GM12878 (cell line): ENCODE data around the gene PRTN3.

Experiments used
- CREB1 ChIP-seq: IDR thresholded peaks from 2 replicates; pipeline ENCODE4 v1.6.1; 2012; ENCODE audit warnings: low read depth, mild to moderate bottlenecking, inconsistent platforms
- EZH2 ChIP-seq: IDR thresholded peaks from 2 replicates; pipeline ENCODE4 v1.6.1; 2012; ENCODE audit warnings: low read depth, mild to moderate bottlenecking, control low read depth, inconsistent platforms, low read length, borderline replicate concordance; ENCODE audit not compliant: control insufficient read depth
- GABPA ChIP-seq: IDR thresholded peaks from 2 replicates; pipeline ENCODE4 v1.6.1; 2014; ENCODE audit warnings: antibody characterized with exemption, low read depth, mild to moderate bottlenecking, inconsistent platforms
- IKZF1 ChIP-seq: fragments of 450-650 bp; conservative IDR thresholded peaks from 2 replicates; pipeline ENCODE4 v1.6.1; 2017; ENCODE audit warnings: antibody characterized with exemption, mild to moderate bottlenecking
- JUND ChIP-seq: IDR thresholded peaks from 2 replicates; pipeline ENCODE4 v1.6.1; 2012; ENCODE audit warnings: low read depth, mild to moderate bottlenecking, low read length, improper control_type of control experiment, moderate library complexity
- MYC ChIP-seq: IDR thresholded peaks from 2 replicates; pipeline ENCODE4 v1.6.1; 2011; ENCODE audit warnings: mild to moderate bottlenecking, low read length, moderate library complexity, inconsistent platforms; ENCODE audit not compliant: insufficient read depth, insufficient replicate concordance, insufficient read length, severe bottlenecking
- NR2F1 ChIP-seq: fragments of 450-650 bp; conservative IDR thresholded peaks from 2 replicates; pipeline ENCODE4 v1.6.1; 2017; ENCODE audit warnings: mild to moderate bottlenecking
- PAX8 ChIP-seq: fragments of 450-650 bp; IDR thresholded peaks from 2 replicates; pipeline ENCODE4 v1.6.1; 2017; ENCODE audit warnings: mild to moderate bottlenecking, moderate library complexity
- POLR2AphosphoS5 ChIP-seq: IDR thresholded peaks from 2 replicates; pipeline ENCODE4 v1.6.1; 2011; ENCODE audit warnings: mild to moderate bottlenecking, low read length, inconsistent platforms
- TAF1 ChIP-seq: IDR thresholded peaks from 2 replicates; pipeline ENCODE4 v1.6.1; 2011; ENCODE audit warnings: mild to moderate bottlenecking, low read depth, low read length, borderline replicate concordance
- TCF7 ChIP-seq: IDR thresholded peaks from 2 replicates; pipeline ENCODE4 v1.6.1; 2014; ENCODE audit warnings: antibody characterized with exemption, borderline replicate concordance
- TF ChIP-seq, protein P1 (sequence below): fragments of 450-650 bp; IDR thresholded peaks from 2 replicates; pipeline ENCODE4 v1.6.1; 2016; ENCODE audit warnings: mild to moderate bottlenecking, moderate library complexity, borderline replicate concordance

DNA sequence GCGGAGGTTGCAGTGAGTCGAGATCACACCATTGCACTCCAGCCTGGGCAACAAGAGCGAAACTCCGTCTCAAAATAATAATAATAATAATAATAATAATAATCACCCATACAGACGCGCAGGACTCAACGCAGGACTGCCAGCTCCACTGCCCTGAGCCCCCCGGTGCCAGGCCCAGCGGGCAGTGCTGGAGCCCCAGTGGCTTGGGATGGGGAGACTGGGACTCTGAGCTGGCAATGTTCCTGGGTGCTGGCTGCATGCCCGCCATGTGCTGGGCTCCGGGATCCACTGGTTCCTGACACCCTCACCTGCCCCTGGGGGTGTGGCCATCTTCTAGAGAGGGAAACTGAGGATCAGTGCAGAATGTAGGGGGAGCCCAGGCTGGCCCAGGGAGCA is 13.5 kb upstream of the PRTN3 start:
- TF ChIP-seq EZH2 (no peak), IKZF1 (no peak), JUND (no peak), PAX8 (no peak), CREB1 (no peak), MYC (no peak), GABPA (no peak), POLR2AphosphoS5 (no peak), NR2F1 (no peak), TAF1 (no peak), TCF7 (no peak)
- TF ChIP-seq, protein P1, sequence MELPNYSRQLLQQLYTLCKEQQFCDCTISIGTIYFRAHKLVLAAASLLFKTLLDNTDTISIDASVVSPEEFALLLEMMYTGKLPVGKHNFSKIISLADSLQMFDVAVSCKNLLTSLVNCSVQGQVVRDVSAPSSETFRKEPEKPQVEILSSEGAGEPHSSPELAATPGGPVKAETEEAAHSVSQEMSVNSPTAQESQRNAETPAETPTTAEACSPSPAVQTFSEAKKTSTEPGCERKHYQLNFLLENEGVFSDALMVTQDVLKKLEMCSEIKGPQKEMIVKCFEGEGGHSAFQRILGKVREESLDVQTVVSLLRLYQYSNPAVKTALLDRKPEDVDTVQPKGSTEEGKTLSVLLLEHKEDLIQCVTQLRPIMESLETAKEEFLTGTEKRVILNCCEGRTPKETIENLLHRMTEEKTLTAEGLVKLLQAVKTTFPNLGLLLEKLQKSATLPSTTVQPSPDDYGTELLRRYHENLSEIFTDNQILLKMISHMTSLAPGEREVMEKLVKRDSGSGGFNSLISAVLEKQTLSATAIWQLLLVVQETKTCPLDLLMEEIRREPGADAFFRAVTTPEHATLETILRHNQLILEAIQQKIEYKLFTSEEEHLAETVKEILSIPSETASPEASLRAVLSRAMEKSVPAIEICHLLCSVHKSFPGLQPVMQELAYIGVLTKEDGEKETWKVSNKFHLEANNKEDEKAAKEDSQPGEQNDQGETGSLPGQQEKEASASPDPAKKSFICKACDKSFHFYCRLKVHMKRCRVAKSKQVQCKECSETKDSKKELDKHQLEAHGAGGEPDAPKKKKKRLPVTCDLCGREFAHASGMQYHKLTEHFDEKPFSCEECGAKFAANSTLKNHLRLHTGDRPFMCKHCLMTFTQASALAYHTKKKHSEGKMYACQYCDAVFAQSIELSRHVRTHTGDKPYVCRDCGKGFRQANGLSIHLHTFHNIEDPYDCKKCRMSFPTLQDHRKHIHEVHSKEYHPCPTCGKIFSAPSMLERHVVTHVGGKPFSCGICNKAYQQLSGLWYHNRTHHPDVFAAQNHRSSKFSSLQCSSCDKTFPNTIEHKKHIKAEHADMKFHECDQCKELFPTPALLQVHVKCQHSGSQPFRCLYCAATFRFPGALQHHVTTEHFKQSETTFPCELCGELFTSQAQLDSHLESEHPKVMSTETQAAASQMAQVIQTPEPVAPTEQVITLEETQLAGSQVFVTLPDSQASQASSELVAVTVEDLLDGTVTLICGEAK: no peak
